ENCODE measurements around the gene NPAT. TPM values are rescaled to one million over a fixed set of nuclear protein-coding genes. Genes with fewer than 3 reads are reported as not detected.

NPAT gene
- total RNA-seq, 6 donors from 2014 or later, result 9.5 to 21.3 (median 12.8) TPM

DNA sequence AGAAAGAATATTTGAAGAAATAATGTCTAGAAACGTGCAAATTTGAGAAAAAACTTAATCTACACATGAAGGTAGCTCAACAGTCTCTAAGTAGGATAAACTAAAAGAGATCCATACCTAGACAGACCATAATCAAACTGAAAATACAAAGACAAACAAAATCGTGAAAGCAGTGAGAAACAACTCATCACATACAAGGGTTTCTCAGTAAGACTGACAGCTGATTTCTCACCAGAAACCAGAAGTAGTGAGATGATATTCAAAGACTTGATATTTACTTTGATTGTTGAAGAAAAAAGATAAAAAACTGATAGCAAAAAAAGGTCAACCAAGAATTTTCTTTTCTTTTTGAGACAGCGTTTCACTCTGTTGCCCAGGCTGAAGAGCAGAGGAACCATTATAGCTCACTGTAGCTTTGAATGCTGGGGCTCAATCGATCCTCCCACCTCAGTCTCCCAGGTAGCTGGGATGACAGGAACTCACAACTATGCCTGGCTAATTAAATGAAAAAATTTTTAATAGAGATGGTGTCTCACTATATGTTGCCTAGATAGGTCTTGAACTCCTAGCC lies 17.4 kb downstream of the NPAT start:
- no peaks in the 10 kb centered on the region for H3K9me3 ChIP-seq
- 91 to 94% methylated on average over 4 of the region's 4 CpGs for WGBS, 2 donors
- H3K36me3 ChIP-seq, result peaks cover 0 to 43% (median 16%) of the 10 kb centered on the region in 4 donors
- TF ChIP-seq, protein P1, sequence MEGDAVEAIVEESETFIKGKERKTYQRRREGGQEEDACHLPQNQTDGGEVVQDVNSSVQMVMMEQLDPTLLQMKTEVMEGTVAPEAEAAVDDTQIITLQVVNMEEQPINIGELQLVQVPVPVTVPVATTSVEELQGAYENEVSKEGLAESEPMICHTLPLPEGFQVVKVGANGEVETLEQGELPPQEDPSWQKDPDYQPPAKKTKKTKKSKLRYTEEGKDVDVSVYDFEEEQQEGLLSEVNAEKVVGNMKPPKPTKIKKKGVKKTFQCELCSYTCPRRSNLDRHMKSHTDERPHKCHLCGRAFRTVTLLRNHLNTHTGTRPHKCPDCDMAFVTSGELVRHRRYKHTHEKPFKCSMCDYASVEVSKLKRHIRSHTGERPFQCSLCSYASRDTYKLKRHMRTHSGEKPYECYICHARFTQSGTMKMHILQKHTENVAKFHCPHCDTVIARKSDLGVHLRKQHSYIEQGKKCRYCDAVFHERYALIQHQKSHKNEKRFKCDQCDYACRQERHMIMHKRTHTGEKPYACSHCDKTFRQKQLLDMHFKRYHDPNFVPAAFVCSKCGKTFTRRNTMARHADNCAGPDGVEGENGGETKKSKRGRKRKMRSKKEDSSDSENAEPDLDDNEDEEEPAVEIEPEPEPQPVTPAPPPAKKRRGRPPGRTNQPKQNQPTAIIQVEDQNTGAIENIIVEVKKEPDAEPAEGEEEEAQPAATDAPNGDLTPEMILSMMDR (IDR thresholded peaks at IDR 0.05), result no peak
- TF ChIP-seq POLR2A (IDR thresholded peaks at IDR 0.05) (no peak), EP300 (IDR thresholded peaks at IDR 0.05) (no peak), POLR2AphosphoS5 (IDR thresholded peaks at IDR 0.05) (no peak)
- no peak overlapping the region for H3K27ac ChIP-seq
- H3K27me3 ChIP-seq, result no peaks in the 10 kb centered on the region
- H3K4me1 ChIP-seq, result peaks cover under 1 to 4% (median 3%) of the 10 kb centered on the region in 4 donors
- DNase-seq (no peak), ATAC-seq (ENCODE audit: low FRiP score in 2 of 2) (no peak)
- H3K4me3 ChIP-seq, result no peak overlapping the region

DNA sequence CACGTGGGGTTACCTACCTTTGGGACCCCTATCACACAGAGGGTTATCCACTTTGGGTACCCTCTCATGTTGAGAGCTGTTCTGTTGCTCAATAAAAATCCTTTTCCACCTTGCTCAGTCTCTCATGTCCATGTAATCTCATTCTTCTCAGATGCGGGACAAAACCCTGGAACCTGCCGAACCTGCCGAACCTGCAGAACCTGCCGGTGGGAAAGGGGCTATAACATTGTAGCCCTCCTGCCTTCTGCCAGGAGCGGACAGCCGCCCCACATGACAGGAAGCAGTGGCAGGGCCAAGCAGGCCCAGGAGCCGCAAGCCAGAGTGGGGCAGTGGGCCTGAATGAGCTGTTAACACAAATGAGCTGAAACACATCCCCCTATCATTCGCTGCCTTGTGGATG lies 18.1 kb downstream of the NPAT start:
- WGBS, 2 donors, result 90 to 94% methylated on average over 9 of the region's 9 CpGs
- peaks cover 5 to 10% (median 7%) of the 10 kb centered on the region in 4 donors for H3K4me1 ChIP-seq
- no peak for TF ChIP-seq EP300 (IDR thresholded peaks at IDR 0.05)
- TF ChIP-seq POLR2AphosphoS5 (IDR thresholded peaks at IDR 0.05), result no peak
- TF ChIP-seq, protein P1 (IDR thresholded peaks at IDR 0.05), result no peak
- TF ChIP-seq POLR2A (IDR thresholded peaks at IDR 0.05), result no peak
- no peaks in the 10 kb centered on the region for H3K9me3 ChIP-seq
- DNase-seq (peak in 1 of 2 donors; percentile 17), ATAC-seq (ENCODE audit: low FRiP score in 2 of 2) (no peak)
- no peaks in the 10 kb centered on the region for H3K27me3 ChIP-seq
- peaks cover 0 to 38% (median 16%) of the 10 kb centered on the region in 4 donors for H3K36me3 ChIP-seq
- no peak overlapping the region for H3K27ac ChIP-seq
- no peak overlapping the region for H3K4me3 ChIP-seq

DNA sequence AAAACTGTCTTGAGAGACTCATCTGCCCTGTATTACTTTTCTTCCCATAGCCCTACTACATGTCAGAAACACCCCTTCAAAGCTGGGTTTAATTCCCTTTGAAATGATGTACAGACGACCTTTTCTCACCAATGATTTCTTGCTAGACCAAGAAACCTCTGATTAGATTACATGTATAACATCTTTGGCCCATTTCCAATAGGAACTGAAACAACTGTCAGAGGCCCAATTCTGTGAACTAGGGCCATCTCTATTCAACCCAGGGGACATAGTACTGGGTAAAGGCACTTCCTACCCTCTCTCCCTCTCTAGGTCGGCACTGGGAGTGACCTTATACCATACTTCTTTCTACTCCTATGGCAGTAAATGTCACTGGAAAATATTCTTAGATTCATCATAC lies 19.4 kb downstream of the NPAT start:
- ATAC-seq (ENCODE audit: low FRiP score in 2 of 2) (no peak), DNase-seq (no peak)
- WGBS, 2 donors, result 71 to 76% methylated on average over 2 of the region's 2 CpGs
- Histone ChIP-seq H3K4me1 (peaks cover 9 to 20% (median 16%) of the 10 kb centered on the region in 4 donors), H3K36me3 (peaks cover 0 to 30% (median 16%) of the 10 kb centered on the region in 4 donors), H3K4me3 (no peak overlapping the region), H3K27me3 (no peaks in the 10 kb centered on the region), H3K27ac (no peak overlapping the region), H3K9me3 (no peaks in the 10 kb centered on the region)
- TF ChIP-seq, protein P1 (IDR thresholded peaks at IDR 0.05), result no peak
- TF ChIP-seq POLR2AphosphoS5 (IDR thresholded peaks at IDR 0.05) (no peak), POLR2A (IDR thresholded peaks at IDR 0.05) (no peak), EP300 (IDR thresholded peaks at IDR 0.05) (no peak)

DNA sequence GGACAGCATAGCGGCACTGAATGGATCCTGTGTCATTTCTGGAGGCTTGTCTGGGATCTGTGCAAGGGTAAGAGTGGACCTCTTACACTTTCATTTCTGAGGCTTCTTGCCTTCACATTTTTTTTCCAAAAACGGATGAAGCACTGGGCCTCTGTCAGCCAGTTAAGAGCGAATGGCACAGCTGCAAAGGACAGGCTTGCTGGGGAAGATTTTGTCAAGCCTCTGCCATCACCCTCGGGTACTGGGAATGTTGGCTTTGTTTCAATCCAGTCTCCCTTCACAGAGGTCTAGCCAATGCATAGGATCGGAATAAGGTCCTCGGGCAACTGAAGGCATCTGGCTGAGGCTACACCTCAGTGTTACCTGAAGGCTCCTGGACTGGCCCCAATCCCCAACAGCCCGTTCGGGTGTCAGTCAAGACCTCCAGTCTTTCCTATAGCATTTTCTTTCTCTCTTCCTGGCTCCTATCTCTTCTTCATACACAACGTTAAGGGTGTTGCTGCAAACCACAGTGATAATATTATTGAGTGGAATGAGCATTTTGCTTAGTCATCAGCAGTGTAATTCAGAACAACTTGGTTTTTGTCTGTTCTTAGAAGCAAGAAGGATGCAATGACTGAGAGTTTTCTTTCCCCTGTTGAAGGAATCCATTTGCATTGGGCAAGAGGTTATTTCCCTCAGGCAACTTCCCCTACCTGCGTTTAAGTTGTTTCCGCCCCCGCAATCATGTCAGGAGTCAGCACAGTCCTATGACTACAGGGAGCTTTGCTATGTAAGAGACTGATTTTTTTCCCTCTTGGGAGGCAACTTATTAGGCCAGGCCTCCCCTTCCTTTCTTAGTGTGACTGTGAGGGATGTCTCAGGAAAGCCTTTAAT lies 22.8 kb downstream of the NPAT start:
- WGBS, 2 donors, result 75 to 82% methylated on average over 12 of the region's 12 CpGs
- Histone ChIP-seq H3K4me1 (peaks cover 9 to 20% (median 16%) of the 10 kb centered on the region in 4 donors), H3K27me3 (no peaks in the 10 kb centered on the region), H3K36me3 (peaks cover 0 to 27% (median 3%) of the 10 kb centered on the region in 4 donors), H3K4me3 (no peak overlapping the region), H3K9me3 (no peaks in the 10 kb centered on the region), H3K27ac (peak overlapping the region in 3 of 4 donors; percentile 20 to 67 (median 39))
- ATAC-seq (ENCODE audit: low FRiP score in 2 of 2) (peak in 1 of 2 donors; percentile 52), DNase-seq (peak in 1 of 2 donors; percentile 65)
- TF ChIP-seq EP300 (IDR thresholded peaks at IDR 0.05) (no peak), POLR2A (IDR thresholded peaks at IDR 0.05) (no peak), POLR2AphosphoS5 (IDR thresholded peaks at IDR 0.05) (no peak)
- TF ChIP-seq, protein P1 (IDR thresholded peaks at IDR 0.05), result no peak

Data from upper lobe of left lung (tissue), 6 donors.